B cell (primary cell): ENCODE results near the gene AP1S3. TPM values are rescaled to one million over a fixed set of nuclear protein-coding genes. Genes with fewer than 3 reads are reported as not detected.

Experiments used
- ATAC-seq: fragments of 200-7000 bp; cut with Tn5 transposase; one replicate; pipeline ENCODE4 v1.10.0; 2021; ENCODE audit warnings: low read depth, mild to moderate bottlenecking, moderate number of reproducible peaks, moderate library complexity
- CTCF ChIA-PET: fragments of 350-600 bp; sonication (Branson Sonifier 250); formaldehyde crosslinking; loops from one replicate; lab custom pipeline; 2021; ENCODE audit warnings: antibody characterized with exemption, inconsistent platforms; lab: Charles Lee
- POLR2A ChIA-PET: fragments of 350-600 bp; sonication (Branson Sonifier 250); formaldehyde crosslinking; loops from one replicate; lab custom pipeline; 2021; ENCODE audit warnings: antibody characterized with exemption; lab: Charles Lee
- DNase-seq: peaks from one replicate; pipeline ENCODE4 v3.0.0; 2013
- H2AFZ ChIP-seq: 2 replicates; pipeline ENCODE4 v1.6.1; 2012; ENCODE audit warnings: mild to moderate bottlenecking, low read depth, low read length; ENCODE audit not compliant: insufficient read depth, poor library complexity, severe bottlenecking
- H3K27ac ChIP-seq, 2 donors: 1 replicate in 1 of 2; 2 replicates in 1 of 2; pipeline ENCODE4 v1.5.1; 2012 to 2013; ENCODE audit warnings: low read length in 2 of 2, mild to moderate bottlenecking in 2 of 2, moderate library complexity in 1 of 2
- H3K27me3 ChIP-seq, 4 experiments: fragments of 200-600 bp in 1 of 4; sonication (generic) in 1 of 4; replicated peaks in 1 of 4; 1 replicate in 2 of 4; 2 replicates in 2 of 4; pipeline versions ENCODE4 v1.6.1 to v1.7.0; 2013 to 2016; ENCODE audit warnings: low read length in 3 of 4, mild to moderate bottlenecking in 2 of 4, mixed read lengths in 1 of 4, moderate library complexity in 1 of 4; ENCODE audit not compliant: insufficient read depth in 4 of 4, control insufficient read depth in 3 of 4; ENCODE audit errors: control extremely low read depth in 1 of 4
- H3K36me3 ChIP-seq, 2 experiments: replicated peaks in 1 of 2; 1 replicate in 1 of 2; 2 replicates in 1 of 2; pipeline versions ENCODE4 v1.6.1 to v1.7.1; 2013; ENCODE audit warnings: low read length in 1 of 2; ENCODE audit not compliant: insufficient read depth in 2 of 2, control insufficient read depth in 1 of 2; ENCODE audit errors: control extremely low read depth in 1 of 2, extremely low read depth in 1 of 2
- H3K4me1 ChIP-seq, 2 donors: fragments of 200-600 bp in 1 of 2; sonication (generic) in 1 of 2; 1 replicate in 1 of 2; 2 replicates in 1 of 2; pipeline versions ENCODE4 v1.5.1 to v1.6.1; 2013 to 2017; ENCODE audit warnings: low read length in 2 of 2; ENCODE audit not compliant: control insufficient read depth in 2 of 2, insufficient read depth in 2 of 2
- H3K4me2 ChIP-seq: replicated peaks from 2 replicates; pipeline ENCODE3; 2012; ENCODE audit warnings: mild to moderate bottlenecking, low read depth, low read length; ENCODE audit not compliant: poor library complexity, severe bottlenecking
- H3K4me3 ChIP-seq, 5 experiments: fragments of 200-600 bp in 1 of 5; sonication (generic) in 1 of 5; 1 replicate in 3 of 5; 2 replicates in 2 of 5; pipeline versions ENCODE4 v1.5.1 to v1.7.0; 2011 to 2016; ENCODE audit warnings: low read length in 4 of 5, mild to moderate bottlenecking in 4 of 5, low read depth in 2 of 5, control low read depth in 1 of 5, moderate library complexity in 1 of 5; ENCODE audit not compliant: insufficient read depth in 1 of 5; ENCODE audit errors: control extremely low read depth in 1 of 5, extremely low read depth in 1 of 5
- H3K79me2 ChIP-seq: fragments of 200-600 bp; sonication (generic); one replicate; pipeline ENCODE4 v1.6.0; 2016; ENCODE audit warnings: low read length; ENCODE audit not compliant: control insufficient read depth, insufficient read depth
- H3K9ac ChIP-seq: fragments of 200-600 bp; sonication (generic); 2 replicates; pipeline ENCODE4 v1.6.1; 2017; ENCODE audit warnings: mild to moderate bottlenecking, low read length, moderate library complexity
- H3K9me3 ChIP-seq, 3 donors: one replicate each; pipeline versions ENCODE4 v1.6.1 to v1.7.1; 2013; ENCODE audit warnings: low read length in 2 of 3; ENCODE audit not compliant: control insufficient read depth in 2 of 3, insufficient read depth in 1 of 3; ENCODE audit errors: control extremely low read depth in 1 of 3
- H4K20me1 ChIP-seq: 2 replicates; pipeline ENCODE4 v1.6.0; 2012; ENCODE audit warnings: mild to moderate bottlenecking, low read length; ENCODE audit not compliant: insufficient read depth, control insufficient read depth, poor library complexity, severe bottlenecking
- H3K27ac Mint-ChIP-seq: one replicate; pipeline ENCODE4 v1.8.0; 2021; ENCODE audit warnings: mixed read lengths
- H3K27me3 Mint-ChIP-seq: one replicate; pipeline ENCODE4 v1.8.0; 2021; ENCODE audit warnings: mixed read lengths
- H3K4me1 Mint-ChIP-seq: one replicate; pipeline ENCODE4 v1.8.0; 2021; ENCODE audit warnings: mixed read lengths
- H3K4me3 Mint-ChIP-seq: one replicate; pipeline ENCODE4 v1.8.0; 2021; ENCODE audit warnings: mixed read lengths
- H3K9me3 Mint-ChIP-seq: one replicate; pipeline ENCODE4 v1.8.0; 2022; ENCODE audit warnings: mixed read lengths; ENCODE audit not compliant: insufficient read depth
- CTCF ChIP-seq: fragments of 200-600 bp; IDR thresholded peaks from one replicate; pipeline ENCODE4 v1.8.0; 2022; ENCODE audit warnings: antibody characterized with exemption, mild to moderate bottlenecking
- EZH2 ChIP-seq: IDR thresholded peaks from 2 replicates; pipeline ENCODE4 v1.6.1; 2012; ENCODE audit warnings: borderline replicate concordance, low read depth, mild to moderate bottlenecking, moderate library complexity, low read length; ENCODE audit not compliant: insufficient read depth, poor library complexity, severe bottlenecking
- WGBS: methylation state at CpG from one replicate; pipeline ENCODE4 v1.1.5; 2013; ENCODE audit warnings: missing lambda C conversion rate; ENCODE audit not compliant: insufficient coverage; 5-methylcytosine and 5-hydroxymethylcytosine counted together
- intact Hi-C: fragments of 100-400 bp; cut with micrococcal nuclease; formaldehyde crosslinking; loops from one replicate; pipeline ENCODE4 v1.10.0; 2022
- polyA plus RNA-seq: library from polyadenylated mRNA; depleted of rRNA; stranded (reverse); fragments of >200 nt; gene quantifications from 2 replicates; pipeline ENCODE4 v1.2.3, GENCODE V29; 2012
- total RNA-seq, 2 donors: library from RNA; stranded (reverse); fragments of 120-200 nt in 1 of 2; gene quantifications; 1 replicate in 1 of 2; 2 replicates in 1 of 2; pipeline versions ENCODE4 v1.2.3 to v1.2.4, GENCODE V29; 2013 to 2022

AP1S3 gene
- total and polyA plus RNA-seq, 2 donors (not counting 1 experiment from before 2014, with no cell fraction given), result 7.2 to 41.4 TPM

- intact Hi-C loops, result no loop called here
- DNase-seq (no peak), ATAC-seq (no peak)
- H3K27me3 ChIP-seq, result no peaks in the 10 kb centered on the region
- H2AFZ ChIP-seq, result no peak overlapping the region
- H3K79me2 ChIP-seq, result no peaks in the 10 kb centered on the region
- H3K4me3 ChIP-seq, result no peak overlapping the region
- TF ChIP-seq EZH2 (no peak), CTCF (no peak)
- POLR2A ChIA-PET, result no interaction called here
- no peak overlapping the region for H3K4me2 ChIP-seq
- no peak overlapping the region for H3K27ac ChIP-seq
- no peaks in the 10 kb centered on the region for H4K20me1 ChIP-seq
- no peaks in the 10 kb centered on the region for H3K4me1 Mint-ChIP-seq
- CTCF ChIA-PET, result no interaction called here
- no peaks in the 10 kb centered on the region for H3K36me3 ChIP-seq
- 56% methylated on average over 3 of the region's 5 CpGs for WGBS
- no peaks in the 10 kb centered on the region for H3K27me3 Mint-ChIP-seq
- H3K9me3 Mint-ChIP-seq, result no peaks in the 10 kb centered on the region
- H3K4me1 ChIP-seq, result no peaks in the 10 kb centered on the region
- H3K9me3 ChIP-seq, result peaks cover 0 to 3% (median 0%) of the 10 kb centered on the region in 3 donors
- no peak overlapping the region for H3K4me3 Mint-ChIP-seq
- no peak overlapping the region for H3K9ac ChIP-seq
- no peak overlapping the region for H3K27ac Mint-ChIP-seq
These were observed 102.2 kb downstream of the AP1S3 start for GRCh38 chr2:223735035-223735640.

- no peak overlapping the region for H3K27ac Mint-ChIP-seq
- intact Hi-C loops, result no loop called here
These were observed 103.0 kb downstream of the AP1S3 start for GRCh38 chr2:223734346-223734745.

More at GRCh38 chr2:223734346-223734745, 103.0 kb downstream of the AP1S3 start:
- Histone ChIP-seq H3K27ac (no peak overlapping the region), H3K4me2 (no peak overlapping the region), H3K79me2 (no peaks in the 10 kb centered on the region), H3K4me3 (no peak overlapping the region), H3K36me3 (no peaks in the 10 kb centered on the region), H2AFZ (no peak overlapping the region), H3K27me3 (no peaks in the 10 kb centered on the region), H3K4me1 (no peaks in the 10 kb centered on the region), H4K20me1 (no peaks in the 10 kb centered on the region), H3K9ac (no peak overlapping the region), H3K9me3 (peaks cover 0 to 3% (median 0%) of the 10 kb centered on the region in 3 donors)
- POLR2A ChIA-PET, result no interaction called here
- ATAC-seq (no peak), DNase-seq (no peak)
- TF ChIP-seq EZH2, result no peak
- no peak for TF ChIP-seq CTCF
- H3K4me1 Mint-ChIP-seq, result no peaks in the 10 kb centered on the region
- CTCF ChIA-PET, result no interaction called here
- no CpG with 5 or more reads among the region's 2 CpGs for WGBS
- no peak overlapping the region for H3K4me3 Mint-ChIP-seq
- H3K9me3 Mint-ChIP-seq, result no peaks in the 10 kb centered on the region
- no peaks in the 10 kb centered on the region for H3K27me3 Mint-ChIP-seq
